Measurements from ENCODE around the gene POC1A. TPM values are rescaled to one million over a fixed set of nuclear protein-coding genes. Genes with fewer than 3 reads are reported as not detected.
A peak's percentile ranks its signal among the peaks of the same experiment; 100 is the strongest.

POC1A gene
- total and polyA plus RNA-seq, 9 of the 15 experiments (the other 6 are each of a cell fraction or from before 2014, with no cell fraction given): 7.2 to 17.5 (median 12.1) TPM

- TF ChIP-seq ETV6 (IDR thresholded peaks at IDR 0.05; ENCODE audit: borderline replicate concordance in 1 of 2, low read depth in 2 of 2, low read length in 1 of 2) (no peak), ETV6 (CRISPR knock-in tag; IDR thresholded peaks at IDR 0.05; ENCODE audit: borderline replicate concordance) (no peak), SNIP1 (IDR thresholded peaks at IDR 0.05; ENCODE audit: low read depth) (no peak), NFATC3 (IDR thresholded peaks at IDR 0.05) (no peak), ESRRA (IDR thresholded peaks at IDR 0.05; ENCODE audit: borderline replicate concordance, low read depth) (no peak), ZBTB8A (IDR thresholded peaks at IDR 0.05; ENCODE audit: partially characterized antibody) (no peak)
- TF ChIP-seq, protein P1, sequence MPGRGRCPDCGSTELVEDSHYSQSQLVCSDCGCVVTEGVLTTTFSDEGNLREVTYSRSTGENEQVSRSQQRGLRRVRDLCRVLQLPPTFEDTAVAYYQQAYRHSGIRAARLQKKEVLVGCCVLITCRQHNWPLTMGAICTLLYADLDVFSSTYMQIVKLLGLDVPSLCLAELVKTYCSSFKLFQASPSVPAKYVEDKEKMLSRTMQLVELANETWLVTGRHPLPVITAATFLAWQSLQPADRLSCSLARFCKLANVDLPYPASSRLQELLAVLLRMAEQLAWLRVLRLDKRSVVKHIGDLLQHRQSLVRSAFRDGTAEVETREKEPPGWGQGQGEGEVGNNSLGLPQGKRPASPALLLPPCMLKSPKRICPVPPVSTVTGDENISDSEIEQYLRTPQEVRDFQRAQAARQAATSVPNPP (IDR thresholded peaks at IDR 0.05; ENCODE audit: borderline replicate concordance, insufficient read depth, insufficient read length): no peak
These were observed 32.5 kb upstream of the POC1A start (continued) for GRCh38 chr3:52186729-52187128.

GRCh38 chr3:52185837-52186236 lies 31.6 kb upstream of the POC1A start:
- ChIA-PET CTCF (ENCODE audit: low intra/inter-chr PET ratio) (no interaction called here), POLR2A (interaction anchor here (1.3 kb wide), 1 partner anchor 31 kb away, joined by 3 read pairs; the partner anchor contains the start of gene POC1A)
- no peak for FAIRE-seq
- ATAC-seq: no peak
- H3K9me3 ChIP-seq (replicated peaks; ENCODE audit: control insufficient read depth, insufficient read depth, low read depth, low read length): no peaks in the 10 kb centered on the region
- H4K20me1 ChIP-seq (replicated peaks; ENCODE audit: control insufficient read depth, insufficient read depth, low read length): 0 out of 2 replicates have a peak, but pooled peaks cover 6% of the 10 kb centered on the region
- peak overlapping the region in 1 of 2 experiments; percentile 26; a peak in 1 of 4 replicates for H3K9ac ChIP-seq (ENCODE audit: insufficient read depth in 1 of 2, low read depth in 2 of 2, low read length in 2 of 2)
- H3K27me3 ChIP-seq (ENCODE audit: control insufficient read depth in 2 of 2, insufficient read depth in 2 of 2, low read length in 2 of 2): no peaks in the 10 kb centered on the region
- H3K4me2 ChIP-seq (ENCODE audit: insufficient read depth, low read length): no peak overlapping the region
- TF ChIP-seq ZNF24 (IDR thresholded peaks at IDR 0.05) (0 out of 2 replicates have a peak, but pooled peaks have one; percentile 71), E2F4 (CRISPR knock-in tag; IDR thresholded peaks at IDR 0.05; ENCODE audit: low read depth) (no peak), HDAC2 (IDR thresholded peaks at IDR 0.05) (no peak)
- intact Hi-C loops (cut with micrococcal nuclease) (no loop called here), in situ Hi-C loops (cut with MboI) (no loop called here)
- H2AFZ ChIP-seq (ENCODE audit: low read depth, low read length): 0 out of 2 replicates have a peak overlapping the region, but pooled peaks have one; percentile 16
- no TSS peak for BruUV-seq (replicated peaks)
- no peaks in the 10 kb centered on the region for H3K36me3 ChIP-seq (ENCODE audit: control insufficient read depth, insufficient read depth, low read length)
- H3K4me1 ChIP-seq (replicated peaks in 1 of 2; ENCODE audit: control insufficient read depth in 2 of 2, insufficient read depth in 2 of 2, low read length in 2 of 2): peaks cover 48 to 53% of the 10 kb centered on the region in 2 experiments
- no peaks in the 10 kb centered on the region for H3K79me2 ChIP-seq (ENCODE audit: control insufficient read depth, insufficient read depth, low read length)
- H3K4me3 ChIP-seq: no peak overlapping the region
- WGBS (ENCODE audit: insufficient coverage, low coverage, missing lambda C conversion rate): 15% methylated on average over 2 of the region's 3 CpGs
- no peak for DNase-seq (ENCODE audit: extremely low read depth in 1 of 4, low spot score in 3 of 4)
- H3K9me1 ChIP-seq (ENCODE audit: control insufficient read depth, insufficient read depth, low read length): peaks cover 9% of the 10 kb centered on the region
- H3K27ac ChIP-seq (ENCODE audit: extremely low read depth, low read depth, low read length): no peak overlapping the region

Measured in K562 (cell line).